Cortex of kidney (tissue), 1 donor: ENCODE measurements around the gene CA5A.
A peak's percentile ranks its signal among the peaks of the same experiment; 100 is the strongest.

Experiments used
- DNase-seq: peaks from one replicate; lab custom pipeline; 2025; lab: John Stamatoyannopoulos, UW

Gene CA5A

DNA sequence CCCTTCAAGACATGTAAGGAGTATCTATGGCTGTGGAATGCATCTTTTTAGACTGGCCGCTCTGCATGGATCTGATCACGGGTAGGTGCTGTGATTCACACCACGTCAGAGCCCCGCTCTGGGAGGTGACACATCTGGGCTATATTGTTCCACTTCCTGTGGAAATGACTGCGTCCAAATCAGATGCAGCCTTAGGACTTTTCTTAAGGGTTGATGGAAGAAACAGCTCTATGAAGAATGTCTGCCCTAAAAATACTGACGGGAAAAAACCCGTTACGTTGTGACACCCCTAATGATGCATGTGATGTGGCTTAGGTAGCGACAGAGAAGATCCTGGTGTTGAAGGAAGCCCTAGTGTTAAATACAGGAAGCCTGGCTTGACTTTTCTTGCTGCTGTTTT, 27.1 kb upstream of the CA5A start:
- DNase-seq = no peak

DNA sequence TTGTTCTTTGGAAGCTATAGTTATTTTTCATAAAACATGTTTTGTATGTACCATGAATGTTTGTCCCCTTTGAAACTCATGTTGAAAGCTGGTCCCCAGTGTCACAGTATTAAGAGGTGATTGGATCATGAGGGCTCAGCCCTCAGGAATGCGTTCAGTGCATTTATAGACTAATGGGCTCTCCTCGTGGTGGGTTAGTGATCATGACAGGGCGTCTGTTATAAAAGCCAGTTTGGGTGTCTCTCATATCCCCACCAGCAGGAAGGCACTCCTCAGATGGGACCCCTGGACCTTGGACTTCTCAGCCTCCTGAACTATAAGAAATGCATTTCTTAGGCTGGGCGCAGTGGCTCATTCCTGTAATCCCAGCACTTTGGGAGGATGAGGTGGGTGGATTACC, 25.3 kb upstream of the CA5A start:
- DNase-seq = no peak

DNA sequence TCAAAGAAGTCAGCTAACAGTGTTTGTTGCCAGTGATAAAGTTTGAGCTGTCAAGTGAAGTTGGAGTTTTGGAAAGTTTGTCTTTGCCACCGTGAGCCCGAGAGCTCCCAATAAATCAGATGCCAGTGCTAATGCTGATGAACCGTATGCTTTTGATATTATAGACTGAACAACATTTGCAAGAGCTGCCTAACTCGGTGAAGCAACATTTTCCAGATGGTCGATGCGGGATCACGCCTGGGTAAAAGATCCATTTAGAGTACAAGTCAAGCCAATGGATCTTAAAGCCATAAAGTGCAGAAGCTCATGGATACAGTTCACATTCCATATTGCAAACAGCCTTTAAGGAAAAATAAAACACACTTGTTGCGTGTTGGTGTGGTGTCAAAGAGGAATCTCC, 24.5 kb upstream of the CA5A start:
- no peak for DNase-seq

DNA sequence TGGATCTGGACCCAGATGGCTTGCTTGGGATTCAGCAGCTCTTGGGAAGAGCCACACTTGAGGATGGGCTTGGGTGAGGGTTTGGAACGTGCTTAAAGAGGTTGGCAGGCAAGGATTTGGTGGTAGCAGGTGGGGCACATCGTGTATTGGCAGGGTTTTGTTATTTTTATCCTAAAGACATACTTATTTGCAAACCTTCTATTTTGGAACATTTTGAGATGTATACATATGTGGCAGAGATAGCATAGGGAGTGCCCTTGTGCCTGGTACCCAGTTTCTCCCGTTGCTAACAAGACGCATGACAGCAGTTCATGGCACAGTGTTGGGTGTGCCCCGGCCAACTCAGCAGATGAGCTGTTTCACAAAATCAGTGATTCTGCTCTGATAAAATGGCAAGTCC, 24.0 kb upstream of the CA5A start:
- DNase-seq = no peak

DNA sequence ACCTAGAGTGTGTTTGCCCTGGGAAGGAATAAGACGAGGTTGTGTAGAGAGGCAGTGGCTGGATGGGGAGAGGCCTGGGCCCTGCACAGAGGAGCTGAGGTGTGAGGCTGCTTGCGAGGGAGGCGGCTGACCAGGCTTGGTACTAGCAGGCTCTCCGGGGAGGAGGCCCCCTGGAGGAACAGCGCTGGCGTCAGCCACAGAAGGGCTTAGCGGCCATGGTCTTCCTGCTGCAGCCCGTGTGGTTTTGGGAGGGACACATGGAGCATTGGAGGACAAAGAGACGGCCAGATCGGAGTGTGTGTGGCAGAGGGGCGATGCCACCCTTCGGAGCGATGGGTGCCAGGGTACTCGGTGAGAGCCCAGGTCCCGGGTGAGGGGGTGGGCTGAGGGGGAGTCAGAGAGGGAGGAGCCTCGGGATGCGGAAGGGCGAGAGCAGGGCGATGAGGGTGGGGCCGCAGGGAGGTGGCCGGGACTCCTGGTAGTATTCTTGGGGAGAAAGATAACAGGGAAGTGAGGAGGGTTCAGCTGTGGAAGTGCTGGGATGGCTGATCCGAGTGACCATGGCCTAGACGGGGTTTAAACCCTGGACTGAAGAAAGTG, 23.2 kb upstream of the CA5A start:
- no peak for DNase-seq

DNA sequence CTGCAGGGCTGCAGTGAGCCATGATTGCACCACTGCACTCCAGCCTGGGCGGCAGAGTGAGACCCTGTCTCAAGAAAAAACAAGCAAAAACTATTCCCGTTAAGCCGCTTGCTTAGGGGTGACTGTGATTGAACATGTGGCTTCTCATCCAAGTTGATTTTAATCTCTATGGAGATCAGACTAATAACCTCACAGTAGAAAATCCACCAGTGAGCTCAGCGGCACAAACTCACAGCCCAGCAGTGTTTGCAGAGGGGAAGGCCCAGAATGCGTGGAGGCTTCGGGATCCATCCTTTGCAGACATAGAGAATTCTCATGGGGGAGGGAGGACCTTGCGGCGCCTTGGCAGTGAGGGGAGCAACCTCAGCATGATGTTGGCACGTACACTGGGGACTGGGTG, 22.3 kb upstream of the CA5A start:
- DNase-seq = no peak

DNA sequence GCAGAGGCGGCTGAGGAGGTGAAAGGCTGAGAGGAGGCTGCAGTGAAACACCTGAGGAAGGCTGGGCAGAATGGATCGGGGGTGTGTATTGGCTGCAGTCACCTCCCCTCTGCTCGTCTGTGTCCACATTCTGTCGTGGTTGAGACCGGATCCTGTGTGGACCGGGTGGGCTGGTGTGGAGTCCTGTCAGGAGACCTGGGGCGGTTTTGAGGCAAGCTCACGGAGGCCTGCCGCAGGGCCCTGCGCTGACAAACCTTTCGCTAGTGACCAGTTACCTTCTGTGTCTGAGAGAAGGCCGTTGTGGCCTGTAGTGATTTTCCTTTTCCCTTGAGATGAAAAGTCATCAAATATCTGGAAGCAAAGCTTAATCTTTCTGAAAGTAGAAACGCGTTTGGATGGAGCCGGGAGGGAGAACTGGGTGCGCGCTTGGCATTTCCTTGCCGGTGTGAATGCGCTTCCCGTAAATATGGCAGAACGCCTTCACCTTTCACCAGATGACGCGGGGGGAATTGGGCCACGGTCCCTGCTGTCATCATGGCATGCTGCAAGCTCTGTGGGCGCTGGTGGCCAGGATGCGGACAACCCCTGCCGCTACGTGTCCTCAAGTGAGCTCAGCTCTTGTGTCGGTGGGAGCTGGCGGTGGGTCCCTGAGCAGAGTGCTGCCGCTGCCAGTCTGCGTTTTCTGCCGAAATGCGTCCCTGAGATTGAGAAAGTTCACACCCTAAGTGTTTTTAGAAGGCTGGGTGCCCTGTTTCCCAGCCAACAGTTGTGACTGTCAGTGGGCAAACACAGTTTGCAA, 21.2 kb upstream of the CA5A start:
- no peak for DNase-seq

DNA sequence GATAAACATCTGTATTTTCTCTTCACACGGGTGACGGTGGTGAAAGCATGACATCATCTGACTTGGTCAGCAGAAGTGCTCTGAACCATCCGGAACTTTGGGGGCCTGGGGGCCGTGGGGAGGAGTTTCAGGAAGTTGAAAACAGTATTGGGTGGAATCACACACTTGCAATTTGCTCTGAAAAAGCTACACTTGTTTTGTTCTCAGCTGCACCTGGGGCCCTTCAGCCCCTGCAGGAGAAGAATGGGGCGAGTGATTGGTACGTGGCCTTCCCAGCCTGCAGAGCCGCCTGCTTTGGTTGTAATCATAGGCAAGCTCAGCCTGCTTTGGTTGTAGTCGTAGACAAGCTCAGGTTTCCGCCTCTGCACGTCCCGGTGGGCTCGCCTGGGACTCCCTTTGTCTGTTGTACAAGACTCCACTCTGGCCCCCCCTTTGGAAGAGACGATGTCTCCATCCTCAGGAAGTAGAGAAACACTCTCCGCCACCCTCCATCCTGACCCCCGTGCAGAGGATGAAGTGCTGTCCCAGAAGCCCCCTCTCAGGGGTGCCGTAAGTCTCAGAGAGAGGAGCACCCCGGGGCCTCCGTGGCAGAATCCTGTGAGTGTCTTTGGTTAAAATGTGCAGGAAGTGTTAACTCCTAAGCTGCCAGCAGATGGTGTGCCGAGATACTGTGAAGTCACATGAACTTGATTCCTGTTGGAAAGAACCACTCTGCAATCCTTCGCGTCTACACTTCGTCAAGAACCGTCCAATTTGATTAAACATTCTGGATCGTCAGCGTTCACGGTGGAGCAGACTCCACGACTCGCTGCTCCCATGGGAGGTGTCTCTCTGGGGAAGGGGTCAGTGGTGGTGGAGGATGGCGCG, 20.3 kb upstream of the CA5A start:
- DNase-seq = no peak

DNA sequence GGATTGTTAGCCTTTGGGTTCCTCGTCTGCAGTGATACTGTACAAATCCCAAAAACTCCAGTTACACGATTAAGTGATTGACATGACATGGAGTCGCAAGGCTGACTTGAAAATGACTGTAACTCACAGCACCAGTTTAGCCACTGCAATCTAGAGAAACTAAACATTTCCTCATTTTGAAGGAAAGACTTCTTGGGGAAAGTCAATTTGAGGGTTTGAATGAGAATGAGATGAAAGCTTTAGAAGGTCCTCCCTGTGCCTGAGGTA, 19.7 kb upstream of the CA5A start:
- DNase-seq = no peak

DNA sequence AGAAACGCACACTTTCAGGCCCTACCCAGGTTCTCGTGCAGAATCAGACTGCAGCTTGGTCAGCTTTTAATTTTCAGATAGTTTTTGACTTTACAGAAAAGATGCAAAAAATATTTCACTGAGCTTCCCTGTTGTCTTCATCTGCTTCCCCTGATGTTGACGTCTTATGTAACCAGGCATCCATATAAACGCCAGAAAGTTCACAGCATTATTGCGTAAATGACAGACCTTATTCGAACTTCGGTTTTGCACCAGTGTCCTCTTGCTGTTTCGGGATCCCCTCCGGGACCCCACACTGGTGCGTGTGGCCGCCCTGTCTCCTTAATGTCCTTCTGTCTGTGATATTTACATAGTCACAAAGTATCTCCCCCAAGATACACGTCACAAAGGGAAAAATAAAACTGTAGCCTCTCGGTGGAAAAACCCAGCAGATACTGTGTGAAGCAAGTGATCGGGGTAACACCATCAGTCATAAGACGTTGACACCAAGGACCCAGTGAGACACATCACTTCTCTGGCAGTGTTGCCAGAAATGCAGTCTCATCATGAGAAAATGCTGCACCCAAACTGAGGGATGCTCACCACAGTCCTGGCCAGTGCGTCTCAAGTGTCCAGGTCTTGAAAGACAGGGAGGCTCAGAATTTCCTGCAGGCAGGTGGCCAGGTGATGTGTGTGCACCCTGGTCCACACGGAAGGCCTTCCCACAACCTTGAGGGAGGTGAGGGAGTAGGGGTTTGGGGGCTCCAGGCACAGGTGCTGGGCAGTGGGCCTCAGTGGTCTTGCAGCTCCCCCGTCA, 19.2 kb upstream of the CA5A start:
- DNase-seq = no peak

DNA sequence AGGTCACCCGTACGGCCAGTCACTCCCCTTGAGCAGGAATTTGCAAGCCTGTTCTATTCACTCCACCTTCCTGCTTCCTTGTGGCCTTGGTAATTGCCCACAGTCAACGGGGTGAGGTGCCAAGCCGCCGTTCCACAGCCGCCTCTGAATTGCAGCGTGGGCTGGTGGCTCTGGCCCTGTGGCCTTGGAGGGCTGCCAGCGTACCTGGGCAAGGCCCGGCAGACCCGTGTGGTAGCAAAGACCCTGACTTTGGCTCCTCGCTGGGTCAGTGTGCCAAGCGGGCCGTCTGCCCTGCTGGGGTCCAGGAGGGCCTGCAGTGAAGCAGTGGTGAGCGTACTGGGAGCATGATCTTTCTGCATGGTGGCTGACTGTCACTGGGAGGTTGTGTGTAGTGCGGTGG, 18.5 kb upstream of the CA5A start:
- DNase-seq = no peak

DNA sequence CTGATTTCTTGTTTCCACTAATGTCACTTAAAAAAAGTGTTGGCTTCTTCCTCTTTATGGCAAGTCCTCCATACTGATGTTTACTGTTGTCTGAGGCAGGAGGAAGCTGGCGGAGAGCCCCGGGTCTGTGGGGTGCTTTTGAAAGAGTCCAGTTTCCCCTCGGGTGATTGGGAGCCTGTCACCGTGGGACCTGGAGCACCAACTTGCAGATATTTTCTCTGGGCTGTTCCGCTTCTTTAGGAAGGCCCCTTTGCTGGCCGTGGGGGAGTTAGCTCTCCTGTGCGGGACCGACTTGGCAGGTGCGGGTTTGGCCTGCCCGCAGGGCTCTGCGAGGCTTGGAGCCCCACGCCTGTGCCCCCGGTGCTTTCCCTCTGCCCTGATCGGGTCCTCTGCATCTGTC, 18.0 kb upstream of the CA5A start:
- no peak for DNase-seq

DNA sequence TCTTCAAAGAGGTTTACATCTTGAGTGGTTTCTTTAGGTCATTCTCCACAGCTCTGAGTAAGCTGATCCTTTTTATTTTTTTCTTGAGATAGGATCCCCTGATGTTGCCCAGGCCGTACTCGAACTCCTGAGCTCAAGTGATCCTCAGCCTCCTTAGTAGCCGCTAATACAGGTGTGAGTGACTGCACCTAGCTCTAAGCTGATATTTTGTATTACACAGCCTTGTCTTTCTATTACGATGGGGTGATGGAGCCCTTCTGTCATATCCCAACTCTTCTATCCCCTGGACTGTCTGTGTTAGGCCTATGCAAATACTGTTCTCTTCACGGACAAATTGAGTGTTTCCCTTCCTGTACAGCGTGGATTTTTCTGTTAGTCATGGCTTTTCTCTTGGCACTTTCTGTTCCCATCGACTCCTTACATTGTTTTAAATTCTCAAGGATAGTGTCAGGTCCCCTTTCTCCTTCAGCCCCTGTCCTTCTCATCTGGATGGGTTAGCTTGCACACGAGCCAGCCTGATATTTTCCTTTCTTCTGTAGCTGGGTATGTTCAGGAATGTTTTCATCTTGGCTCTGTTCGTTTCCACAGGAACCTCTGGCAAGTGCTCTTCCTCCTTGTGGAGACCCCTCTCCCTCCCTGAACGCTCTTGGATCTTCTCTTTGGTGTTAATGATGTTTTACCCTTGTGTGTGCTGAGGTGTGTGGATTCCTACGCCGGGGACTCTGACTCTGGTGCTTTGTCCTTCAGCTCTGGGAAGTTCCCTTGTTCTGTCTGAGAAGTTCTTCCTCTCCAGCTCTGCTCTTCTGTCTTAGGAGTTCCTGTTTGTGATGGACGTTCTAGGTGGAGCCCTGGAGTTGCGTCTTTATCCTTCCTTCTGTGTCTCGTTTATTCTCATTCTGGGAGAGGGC, 17.2 kb upstream of the CA5A start:
- DNase-seq = no peak

DNA sequence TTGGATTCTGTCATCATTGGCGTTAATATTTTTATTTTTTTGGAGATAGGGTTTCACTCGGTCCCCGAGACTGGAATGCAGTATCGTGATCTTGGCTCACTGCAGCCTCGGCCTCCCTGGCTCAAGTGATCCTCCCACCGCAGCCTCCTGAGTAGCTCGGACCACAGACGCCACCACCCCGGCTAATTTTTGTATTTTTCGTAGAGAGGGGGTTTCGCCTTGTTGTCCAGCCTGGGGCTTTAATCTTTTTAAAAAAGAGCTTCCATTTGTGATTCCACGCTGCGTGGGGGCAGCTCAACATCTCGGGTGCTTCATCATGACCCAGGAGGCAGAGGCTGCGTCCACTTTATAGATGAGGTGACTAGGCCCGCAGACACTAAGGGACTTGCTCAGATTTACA, 16.4 kb upstream of the CA5A start:
- DNase-seq = no peak

DNA sequence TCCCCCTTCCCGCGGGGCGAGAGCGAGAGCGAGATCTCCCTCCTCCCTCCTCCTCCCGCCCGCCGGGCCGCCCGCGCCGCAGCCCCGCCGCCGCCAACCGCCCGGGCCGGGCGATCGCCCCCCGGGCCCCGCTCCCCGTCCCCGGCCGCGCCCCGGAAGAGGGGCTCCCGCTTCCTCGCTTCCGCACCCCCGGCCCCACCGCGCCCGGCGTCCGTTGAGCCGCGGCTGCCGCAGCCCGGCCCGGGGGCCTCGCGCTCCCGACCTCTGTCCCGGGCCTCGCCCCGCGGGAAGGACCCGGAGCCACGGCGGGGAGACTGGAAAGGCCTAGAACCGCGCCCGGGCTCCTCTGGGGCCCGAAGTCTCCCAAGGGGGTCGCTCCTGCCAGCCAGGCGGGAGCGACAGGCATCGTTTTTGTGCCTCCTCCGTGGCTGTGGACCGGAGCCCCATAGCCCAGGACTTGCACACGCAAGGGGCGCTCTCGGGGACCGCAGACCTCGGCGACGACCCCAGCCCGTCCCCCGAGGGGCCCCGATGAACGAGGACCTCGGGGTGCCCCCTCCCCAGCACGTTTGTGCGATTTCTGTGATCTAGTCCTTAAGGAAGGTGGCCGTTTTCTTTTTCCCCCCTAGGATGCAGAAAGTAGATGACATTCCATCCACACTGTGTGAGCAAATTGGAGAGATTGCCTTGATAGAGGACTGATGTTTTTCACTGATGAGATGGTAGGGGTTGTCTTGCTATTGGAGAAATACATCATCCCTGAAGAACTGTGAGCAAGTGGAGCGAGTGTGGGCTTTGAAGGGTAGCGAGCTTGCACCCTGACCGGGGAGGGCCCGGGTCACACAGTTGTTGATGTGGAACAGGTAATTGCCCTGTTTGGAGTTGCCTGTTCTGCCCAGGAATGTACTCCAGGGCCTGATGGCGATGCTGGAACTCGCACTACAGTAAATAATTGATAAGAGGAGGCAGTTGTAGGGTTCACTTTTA, 15.5 kb upstream of the CA5A start:
- DNase-seq = no peak

DNA sequence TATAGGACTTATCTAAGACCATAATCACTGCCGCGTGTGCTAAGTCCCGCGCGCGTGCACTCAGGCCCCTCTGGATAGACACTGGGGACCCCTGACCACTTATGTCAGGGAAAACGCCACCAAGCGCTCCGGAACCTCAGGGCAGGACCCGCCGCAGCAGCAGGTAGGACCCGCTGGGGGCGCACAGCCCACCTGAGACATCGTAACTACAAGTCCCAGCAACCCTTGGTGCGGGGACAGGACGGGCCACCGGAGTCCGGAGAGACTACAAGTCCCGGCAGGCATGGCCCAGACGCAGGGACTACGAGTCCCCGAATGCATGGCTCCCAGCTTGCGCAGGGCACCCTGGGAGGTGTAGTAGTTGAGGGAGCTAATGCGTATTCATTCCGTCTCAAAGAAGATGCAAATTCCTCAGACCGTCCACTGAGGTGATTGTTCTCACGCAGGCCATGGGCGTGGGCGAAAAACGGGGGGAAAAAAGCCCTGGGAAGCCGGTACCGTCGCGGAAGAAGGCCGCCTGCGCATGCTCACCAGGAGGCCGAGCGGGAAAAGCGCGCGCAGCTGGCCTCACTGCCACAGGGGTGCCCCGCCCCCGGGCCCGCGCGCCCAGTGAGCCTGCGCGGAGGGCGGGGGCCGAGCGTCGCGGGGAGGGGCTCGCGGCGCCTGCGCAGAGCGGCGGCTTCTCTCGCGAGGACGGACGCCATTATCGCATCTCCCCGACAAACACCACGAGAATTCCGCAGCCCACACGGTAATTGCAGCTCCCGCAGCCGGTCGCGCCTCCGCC, 14.6 kb upstream of the CA5A start, which contains the start of gene BANP:
TSS of gene BANP (plus strand) at position 670 of the 787 bp plus-strand sequence. CDS start 23,682 bp downstream, outside the sequence.
- peak; percentile 96 for DNase-seq

DNA sequence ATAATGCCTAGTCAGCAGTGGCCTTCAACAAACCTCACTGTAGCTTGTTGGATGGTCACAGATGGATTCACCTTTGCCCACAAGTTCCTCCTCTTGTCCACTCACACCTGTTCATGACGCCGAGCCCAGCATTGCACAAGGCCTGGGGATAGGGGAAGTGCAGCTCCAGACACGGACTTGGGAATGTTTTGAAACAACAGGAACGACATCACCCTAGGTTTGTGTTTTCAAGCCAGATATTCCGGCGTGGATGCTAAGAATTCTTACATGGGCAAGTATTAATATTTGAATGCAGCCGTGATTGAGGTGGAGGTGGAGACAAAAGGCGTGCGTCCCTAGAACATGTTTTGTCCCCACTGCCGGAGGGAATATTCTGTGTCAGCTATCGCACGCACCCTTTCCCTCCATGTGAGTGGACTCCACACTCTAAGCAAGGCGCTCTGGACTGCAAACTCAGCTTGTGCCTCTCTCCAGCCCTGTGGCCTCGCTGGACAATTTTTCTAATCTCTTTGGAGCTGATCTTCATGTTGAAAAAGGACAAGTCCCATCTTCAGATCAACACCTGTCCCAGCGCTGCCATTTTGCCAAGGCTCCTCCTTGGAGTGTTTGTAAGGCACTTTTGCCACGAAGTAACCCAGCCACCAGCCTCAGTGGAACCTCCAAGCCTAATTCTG, 12.9 kb upstream of the CA5A start:
- DNase-seq = no peak

DNA sequence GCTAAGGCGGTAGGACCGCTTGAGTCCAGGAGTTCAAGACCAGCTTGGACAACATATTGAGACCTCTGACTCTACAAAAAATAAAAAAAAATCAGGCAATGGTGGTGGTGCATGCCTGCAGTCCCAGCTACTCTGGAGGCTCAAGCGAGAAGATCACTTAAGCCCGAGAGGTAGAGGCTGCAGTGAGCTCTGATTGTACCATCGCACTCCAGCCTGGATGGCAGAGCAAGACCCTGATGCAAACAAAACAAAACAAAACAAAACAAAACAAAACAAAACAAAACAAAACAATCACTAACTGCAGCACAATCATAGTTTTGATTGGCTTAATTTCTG, 12.4 kb upstream of the CA5A start:
- DNase-seq = no peak

DNA sequence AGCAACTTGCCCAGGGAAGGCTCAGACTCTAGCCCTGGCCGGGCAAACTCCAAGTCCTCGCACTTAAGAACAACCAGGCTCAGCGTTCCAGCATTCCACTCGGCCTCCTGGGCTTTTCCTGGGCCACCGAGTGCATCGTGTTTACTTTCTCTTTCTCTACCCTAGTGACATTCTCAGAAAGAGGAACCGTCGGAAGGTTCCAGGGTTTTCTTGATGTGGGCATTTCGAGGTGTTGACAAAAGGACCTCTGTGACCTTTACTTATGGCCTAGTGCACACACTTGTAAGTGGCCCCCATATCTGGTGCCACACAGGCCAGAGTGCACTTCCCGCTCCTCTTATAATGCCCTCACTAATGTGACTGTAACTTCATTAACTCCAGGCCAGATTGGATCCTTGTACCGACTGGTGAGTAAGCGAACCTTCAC, 11.8 kb upstream of the CA5A start:
- DNase-seq = no peak
